MM.1S (cell line): Measurements from ENCODE around the gene TNFRSF13B.

Source experiments
- CTCF ChIP-seq: fragments of 300-600 bp; sonication (generic); IDR thresholded peaks from 2 replicates; pipeline ENCODE4 v1.5.1; 2016; ENCODE audit warnings: antibody characterized with exemption, low read length, mixed read lengths
- EZH2 ChIP-seq: fragments of 300-600 bp; sonication (generic); optimal IDR thresholded peaks from 2 replicates; pipeline ENCODE3; 2017; ENCODE audit warnings: low read depth, mild to moderate bottlenecking, antibody characterized with exemption, low read length, mixed read lengths
- EZH2phosphoT487 ChIP-seq: fragments of 300-600 bp; sonication (generic); IDR thresholded peaks from 2 replicates; pipeline ENCODE4 v1.6.1; 2018; ENCODE audit warnings: antibody characterized with exemption, low read length

GRCh38 chr17:16934133-16934795 lies 37.7 kb downstream of the TNFRSF13B start:
- TF ChIP-seq CTCF (no peak), EZH2phosphoT487 (no peak), EZH2 (no peak)
